Activated naive CD4-positive, alpha-beta T cell treated with anti-CD3 and anti-CD28 coated beads, Interleukin-2, amount 50 U/mL, for 24 hours (primary cell): ENCODE measurements around the gene CLEC2A.
"Not testable (repeated sequence)": the region's sequence is repeated elsewhere in the genome, so short reads cannot be mapped to it uniquely, and the experiment has no call there.

Source experiments
- H3K27ac Mint-ChIP-seq: one replicate; pipeline ENCODE4 v1.8.0; 2021; ENCODE audit warnings: mild to moderate bottlenecking, mixed read lengths
- H3K27me3 Mint-ChIP-seq: one replicate; pipeline ENCODE4 v1.8.0; 2021; ENCODE audit warnings: mixed read lengths
- H3K36me3 Mint-ChIP-seq: one replicate; pipeline ENCODE4 v1.8.0; 2021; ENCODE audit warnings: mixed read lengths
- H3K4me1 Mint-ChIP-seq: one replicate; pipeline ENCODE4 v1.8.0; 2021; ENCODE audit warnings: mixed read lengths
- H3K4me3 Mint-ChIP-seq: one replicate; pipeline ENCODE4 v1.8.0; 2021; ENCODE audit warnings: mild to moderate bottlenecking, mixed read lengths
- H3K9me3 Mint-ChIP-seq: one replicate; pipeline ENCODE4 v1.8.0; 2021; ENCODE audit warnings: mixed read lengths

Gene CLEC2A

GRCh38 chr12:9932270-9932669, at the start of gene CLEC2A:
TSS of gene CLEC2A (minus strand) at chr12:9932370. CDS start at chr12:9932329, 41 bp downstream.
- peaks cover 4% of the 10 kb centered on the region for H3K4me1 Mint-ChIP-seq
- no peaks in the 10 kb centered on the region for H3K36me3 Mint-ChIP-seq
- no peak within 1 kb of the TSS for H3K27ac Mint-ChIP-seq
- no peaks in the 10 kb centered on the region for H3K9me3 Mint-ChIP-seq
- peaks cover 6% of the 10 kb centered on the region for H3K27me3 Mint-ChIP-seq
- no peak within 1 kb of the TSS for H3K4me3 Mint-ChIP-seq

- H3K36me3 Mint-ChIP-seq = peaks cover 4% of the 10 kb centered on the region
- H3K27me3 Mint-ChIP-seq = peaks cover 1% of the 10 kb centered on the region
- H3K4me3 Mint-ChIP-seq = no peak overlapping the region
- no peaks in the 10 kb centered on the region for H3K9me3 Mint-ChIP-seq
- no peaks in the 10 kb centered on the region for H3K4me1 Mint-ChIP-seq
- no peak overlapping the region for H3K27ac Mint-ChIP-seq
These were observed 48.0 kb upstream of the CLEC2A start for GRCh38 chr12:9980126-9980525.

- H3K4me3 Mint-ChIP-seq = no peak overlapping the region
- peaks cover 1% of the 10 kb centered on the region for H3K27me3 Mint-ChIP-seq
- no peaks in the 10 kb centered on the region for H3K4me1 Mint-ChIP-seq
- no peak overlapping the region for H3K27ac Mint-ChIP-seq
- H3K36me3 Mint-ChIP-seq = peaks cover 4% of the 10 kb centered on the region
- no peaks in the 10 kb centered on the region for H3K9me3 Mint-ChIP-seq
These were observed 45.7 kb upstream of the CLEC2A start for GRCh38 chr12:9977916-9978315.

GRCh38 chr12:9976626-9977025, 44.5 kb upstream of the CLEC2A start:
- H3K36me3 Mint-ChIP-seq, H3K9me3 Mint-ChIP-seq, H3K27me3 Mint-ChIP-seq, H3K27ac Mint-ChIP-seq, H3K4me3 Mint-ChIP-seq, H3K4me1 Mint-ChIP-seq: not testable (repeated sequence)

- H3K9me3 Mint-ChIP-seq = no peaks in the 10 kb centered on the region
- H3K27ac Mint-ChIP-seq = no peak overlapping the region
These were observed 43.4 kb upstream of the CLEC2A start for GRCh38 chr12:9975614-9976013.

GRCh38 chr12:9974731-9975130, 42.6 kb upstream of the CLEC2A start:
- H3K9me3 Mint-ChIP-seq, H3K27me3 Mint-ChIP-seq, H3K27ac Mint-ChIP-seq, H3K4me1 Mint-ChIP-seq, H3K4me3 Mint-ChIP-seq, H3K36me3 Mint-ChIP-seq: not testable (repeated sequence)

More at GRCh38 chr12:9975614-9976013, 43.4 kb upstream of the CLEC2A start:
- Mint-ChIP-seq H3K27me3 (peaks cover 1% of the 10 kb centered on the region), H3K4me3 (no peak overlapping the region), H3K36me3 (peaks cover 4% of the 10 kb centered on the region), H3K4me1 (no peaks in the 10 kb centered on the region)

- Mint-ChIP-seq H3K27me3 (peaks cover 1% of the 10 kb centered on the region), H3K4me1 (no peaks in the 10 kb centered on the region), H3K9me3 (no peaks in the 10 kb centered on the region), H3K4me3 (no peak overlapping the region), H3K27ac (no peak overlapping the region), H3K36me3 (peaks cover 2% of the 10 kb centered on the region)
These were observed 41.8 kb upstream of the CLEC2A start for GRCh38 chr12:9973949-9974348.

GRCh38 chr12:9971181-9971580, 39.0 kb upstream of the CLEC2A start, which contains the start of gene CLEC12A:
TSS of gene CLEC12A (plus strand) at chr12:9971409. CDS start at chr12:9971597, 188 bp downstream.
- Mint-ChIP-seq H3K27me3 (peaks cover 1% of the 10 kb centered on the region), H3K4me3 (no peak within 1 kb of the TSS), H3K9me3 (no peaks in the 10 kb centered on the region), H3K27ac (no peak within 1 kb of the TSS), H3K36me3 (no peaks in the 10 kb centered on the region), H3K4me1 (no peaks in the 10 kb centered on the region)

GRCh38 chr12:9969673-9970072, 37.5 kb upstream of the CLEC2A start:
- Mint-ChIP-seq H3K27ac (no peak overlapping the region), H3K36me3 (no peaks in the 10 kb centered on the region), H3K9me3 (no peaks in the 10 kb centered on the region), H3K4me3 (no peak overlapping the region), H3K4me1 (no peaks in the 10 kb centered on the region), H3K27me3 (no peaks in the 10 kb centered on the region)

GRCh38 chr12:9961901-9962300, 29.7 kb upstream of the CLEC2A start:
- Mint-ChIP-seq H3K9me3 (no peaks in the 10 kb centered on the region), H3K4me1 (peaks cover 30% of the 10 kb centered on the region), H3K36me3 (no peaks in the 10 kb centered on the region), H3K27me3 (no peaks in the 10 kb centered on the region), H3K4me3 (no peak overlapping the region), H3K27ac (no peak overlapping the region)

GRCh38 chr12:9961106-9961505, 28.9 kb upstream of the CLEC2A start:
- Mint-ChIP-seq H3K27me3 (no peaks in the 10 kb centered on the region), H3K4me3 (no peak overlapping the region), H3K27ac (no peak overlapping the region), H3K36me3 (no peaks in the 10 kb centered on the region), H3K9me3 (no peaks in the 10 kb centered on the region), H3K4me1 (peaks cover 38% of the 10 kb centered on the region)

- Mint-ChIP-seq H3K27ac (no peak overlapping the region), H3K4me3 (no peak overlapping the region), H3K9me3 (no peaks in the 10 kb centered on the region), H3K36me3 (no peaks in the 10 kb centered on the region), H3K4me1 (peaks cover 43% of the 10 kb centered on the region), H3K27me3 (no peaks in the 10 kb centered on the region)
These were observed 28.4 kb upstream of the CLEC2A start for GRCh38 chr12:9960590-9960989.

GRCh38 chr12:9957834-9958233, 25.7 kb upstream of the CLEC2A start:
- Mint-ChIP-seq H3K9me3 (no peaks in the 10 kb centered on the region), H3K36me3 (no peaks in the 10 kb centered on the region), H3K4me3 (no peak overlapping the region), H3K27me3 (no peaks in the 10 kb centered on the region), H3K27ac (no peak overlapping the region), H3K4me1 (peaks cover 45% of the 10 kb centered on the region)

GRCh38 chr12:9952954-9953729, 21.0 kb upstream of the CLEC2A start:
- H3K4me3 Mint-ChIP-seq, H3K9me3 Mint-ChIP-seq, H3K36me3 Mint-ChIP-seq, H3K27me3 Mint-ChIP-seq, H3K27ac Mint-ChIP-seq: not testable (repeated sequence)
- peaks cover 63% of the 10 kb centered on the region for H3K4me1 Mint-ChIP-seq

- Mint-ChIP-seq H3K36me3 (no peaks in the 10 kb centered on the region), H3K4me3 (peak overlapping the region; percentile 30), H3K27me3 (no peaks in the 10 kb centered on the region), H3K9me3 (no peaks in the 10 kb centered on the region), H3K27ac (peak overlapping the region; percentile 36), H3K4me1 (peaks cover 50% of the 10 kb centered on the region)
These were observed 19.0 kb upstream of the CLEC2A start for GRCh38 chr12:9951026-9951675.

- Mint-ChIP-seq H3K9me3 (no peaks in the 10 kb centered on the region), H3K27ac (peak overlapping the region; percentile 32), H3K36me3 (no peaks in the 10 kb centered on the region), H3K27me3 (no peaks in the 10 kb centered on the region), H3K4me3 (no peak overlapping the region), H3K4me1 (peaks cover 49% of the 10 kb centered on the region)
These were observed 16.6 kb upstream of the CLEC2A start for GRCh38 chr12:9948606-9949296.
